HEK293 (cell line): Measurements from ENCODE around the gene LNP1.

ENCODE experiments used
- CTCF ChIA-PET: fragments of 350-600 bp; formaldehyde crosslinking; extraction: SDS; loops from one replicate; lab custom pipeline; 2021; ENCODE audit warnings: antibody characterized with exemption; lab: Yijun Ruan, JAX
- POLR2A ChIA-PET: fragments of 300-600 bp; formaldehyde crosslinking; extraction: SDS; loops from one replicate; lab custom pipeline; 2020; ENCODE audit warnings: antibody characterized with exemption, inconsistent platforms; lab: Yijun Ruan, JAX
- H3K27ac ChIP-seq: fragments of 200-500 bp; sonication (Bioruptor generic); 2 replicates; pipeline ENCODE4 v1.5.1; 2014; ENCODE audit warnings: low read depth, low read length, control low read depth, inconsistent platforms; ENCODE audit errors: extremely low read depth
- H3K36me3 ChIP-seq, 2 experiments: fragments of 200-500 bp in 1 of 2; sonication (Bioruptor generic) in 1 of 2; 1 replicate in 1 of 2; 2 replicates in 1 of 2; pipeline ENCODE4 v1.5.1; 2014 to 2017; ENCODE audit warnings: inconsistent platforms in 2 of 2, low read length in 2 of 2; ENCODE audit not compliant: control insufficient read depth in 2 of 2, insufficient read depth in 1 of 2
- H3K4me1 ChIP-seq: fragments of 200-500 bp; sonication (Bioruptor generic); 2 replicates; pipeline ENCODE4 v1.5.1; 2014; ENCODE audit warnings: mild to moderate bottlenecking, low read length, inconsistent platforms; ENCODE audit not compliant: control insufficient read depth, insufficient read depth
- H3K4me3 ChIP-seq: 2 replicates; pipeline ENCODE4 v1.5.1; 2011; ENCODE audit warnings: low read depth, mild to moderate bottlenecking, control low read depth, low read length, moderate library complexity
- H3K9me3 ChIP-seq: fragments of 200-500 bp; sonication (Bioruptor generic); 2 replicates; pipeline ENCODE4 v1.5.1; 2014; ENCODE audit warnings: low read depth, low read length, inconsistent platforms; ENCODE audit not compliant: control insufficient read depth, insufficient read depth
- AEBP2 ChIP-seq: fragments of 450-650 bp; formaldehyde crosslinking; IDR thresholded peaks from 2 replicates; pipeline ENCODE4 v1.5.1; 2016; ENCODE audit warnings: missing biosample characterization, missing genetic modification characterization, borderline replicate concordance
- GLI4 ChIP-seq: fragments of 450-650 bp; formaldehyde crosslinking; IDR thresholded peaks from 2 replicates; pipeline ENCODE4 v1.5.1; 2016; ENCODE audit warnings: missing biosample characterization, missing genetic modification characterization
- HOXD13 ChIP-seq: sonication (generic); formaldehyde crosslinking; IDR thresholded peaks from 2 replicates; pipeline ENCODE4 v1.8.0; 2022; ENCODE audit warnings: missing genetic modification reagents, borderline replicate concordance
- PBX3 ChIP-seq: sonication (generic); formaldehyde crosslinking; IDR thresholded peaks from 2 replicates; pipeline ENCODE4 v1.8.1; 2022; ENCODE audit warnings: mild to moderate bottlenecking, moderate library complexity, missing genetic modification reagents
- PRDM4 ChIP-seq: fragments of 450-650 bp; formaldehyde crosslinking; IDR thresholded peaks from 2 replicates; pipeline ENCODE4 v1.5.1; 2017; ENCODE audit warnings: missing biosample characterization, missing genetic modification characterization
- RBAK ChIP-seq: fragments of 450-650 bp; formaldehyde crosslinking; IDR thresholded peaks from 2 replicates; pipeline ENCODE4 v1.5.1; 2016; ENCODE audit warnings: missing biosample characterization, missing genetic modification characterization
- REST ChIP-seq: fragments of 450-650 bp; formaldehyde crosslinking; IDR thresholded peaks from 2 replicates; pipeline ENCODE4 v1.5.1; 2016; ENCODE audit warnings: missing biosample characterization, missing genetic modification characterization
- WT1 ChIP-seq: fragments of 450-650 bp; formaldehyde crosslinking; IDR thresholded peaks from 2 replicates; pipeline ENCODE4 v1.5.1; 2016; ENCODE audit warnings: missing biosample characterization, missing genetic modification characterization
- YY1 ChIP-seq: fragments of 450-650 bp; formaldehyde crosslinking; IDR thresholded peaks from 2 replicates; pipeline ENCODE4 v1.5.1; 2018; ENCODE audit warnings: missing biosample characterization, missing genetic modification characterization
- ZBTB20 ChIP-seq: fragments of 450-650 bp; formaldehyde crosslinking; IDR thresholded peaks from 2 replicates; pipeline ENCODE4 v1.5.1; 2016; ENCODE audit warnings: missing biosample characterization, missing genetic modification characterization
- ZFHX2 ChIP-seq: fragments of 450-650 bp; formaldehyde crosslinking; conservative IDR thresholded peaks from 2 replicates; pipeline ENCODE4 v1.5.1; 2016; ENCODE audit warnings: missing biosample characterization, missing genetic modification characterization
- ZNF416 ChIP-seq: fragments of 450-650 bp; formaldehyde crosslinking; IDR thresholded peaks from 2 replicates; pipeline ENCODE4 v1.5.1; 2016; ENCODE audit warnings: missing biosample characterization, missing genetic modification characterization
- ZNF426 ChIP-seq: fragments of 450-650 bp; formaldehyde crosslinking; IDR thresholded peaks from 2 replicates; pipeline ENCODE4 v1.5.1; 2017; ENCODE audit warnings: missing biosample characterization, missing genetic modification characterization, mild to moderate bottlenecking, inconsistent platforms, moderate library complexity
- ZNF449 ChIP-seq: fragments of 450-650 bp; formaldehyde crosslinking; IDR thresholded peaks from 2 replicates; pipeline ENCODE4 v1.5.1; 2017; ENCODE audit warnings: missing biosample characterization, mild to moderate bottlenecking, missing genetic modification characterization, moderate library complexity
- ZNF48 ChIP-seq: fragments of 450-650 bp; formaldehyde crosslinking; IDR thresholded peaks from 2 replicates; pipeline ENCODE4 v1.5.1; 2016; ENCODE audit warnings: missing biosample characterization, missing genetic modification characterization
- ZNF529 ChIP-seq: fragments of 450-650 bp; formaldehyde crosslinking; IDR thresholded peaks from 2 replicates; pipeline ENCODE4 v1.5.1; 2017; ENCODE audit warnings: missing genetic modification characterization, missing biosample characterization; ENCODE audit not compliant: insufficient replicate concordance
- ZNF544 ChIP-seq: fragments of 450-650 bp; formaldehyde crosslinking; IDR thresholded peaks from 2 replicates; pipeline ENCODE4 v1.5.0; 2017; ENCODE audit warnings: missing biosample characterization, missing genetic modification characterization
- ZNF560 ChIP-seq: fragments of 450-650 bp; formaldehyde crosslinking; IDR thresholded peaks from 2 replicates; pipeline ENCODE4 v1.5.1; 2017; ENCODE audit warnings: missing biosample characterization, missing genetic modification characterization, borderline replicate concordance
- ZNF626 ChIP-seq: fragments of 450-650 bp; sonication (Bioruptor Pico); formaldehyde crosslinking; IDR thresholded peaks from 2 replicates; pipeline ENCODE4 v1.5.1; 2018; ENCODE audit warnings: missing biosample characterization, missing genetic modification characterization, inconsistent platforms
- ZNF654 ChIP-seq: fragments of 450-650 bp; formaldehyde crosslinking; IDR thresholded peaks from 2 replicates; pipeline ENCODE4 v1.5.1; 2016; ENCODE audit warnings: low read depth, missing biosample characterization, missing genetic modification characterization
- ZNF677 ChIP-seq: fragments of 450-650 bp; IDR thresholded peaks from 2 replicates; pipeline ENCODE4 v1.5.0; 2018; ENCODE audit warnings: missing biosample characterization, mild to moderate bottlenecking, missing genetic modification characterization, moderate library complexity
- ZNF707 ChIP-seq: fragments of 450-650 bp; formaldehyde crosslinking; IDR thresholded peaks from 2 replicates; pipeline ENCODE4 v1.5.1; 2016; ENCODE audit warnings: missing biosample characterization, missing genetic modification characterization
- ZNF777 ChIP-seq: fragments of 450-650 bp; formaldehyde crosslinking; IDR thresholded peaks from 2 replicates; pipeline ENCODE4 v1.5.1; 2017; ENCODE audit warnings: missing biosample characterization, missing genetic modification characterization, borderline replicate concordance
- ZNF791 ChIP-seq: fragments of 450-650 bp; formaldehyde crosslinking; IDR thresholded peaks from 2 replicates; pipeline ENCODE4 v1.5.1; 2016; ENCODE audit warnings: missing biosample characterization, missing genetic modification characterization
- ZNF837 ChIP-seq: fragments of 450-650 bp; formaldehyde crosslinking; IDR thresholded peaks from 2 replicates; pipeline ENCODE4 v1.5.1; 2016; ENCODE audit warnings: missing biosample characterization, missing genetic modification characterization

LNP1 gene

GRCh38 chr3:100412912-100413590 lies 11.7 kb downstream of the LNP1 start:
- no peaks in the 10 kb centered on the region for H3K9me3 ChIP-seq
- CTCF ChIA-PET, result no interaction called here
- POLR2A ChIA-PET, result no interaction called here
- TF ChIP-seq RBAK (tag by site-specific recombination) (no peak), ZNF529 (tag by site-specific recombination) (no peak), AEBP2 (tag by site-specific recombination) (no peak), ZNF791 (no peak), ZNF707 (tag by site-specific recombination) (no peak), HOXD13 (CRISPR knock-in tag) (no peak), ZFHX2 (tag by site-specific recombination) (no peak), PRDM4 (tag by site-specific recombination) (no peak), WT1 (tag by site-specific recombination) (no peak), ZNF426 (tag by site-specific recombination) (no peak), ZNF449 (no peak), ZNF416 (tag by site-specific recombination) (no peak), ZNF654 (tag by site-specific recombination) (no peak), PBX3 (CRISPR knock-in tag) (no peak), ZNF626 (tag by site-specific recombination) (no peak), ZBTB20 (tag by site-specific recombination) (no peak)
- TF ChIP-seq, all 188 proteins: peak for 0
- Histone ChIP-seq H3K4me3 (no peak overlapping the region), H3K27ac (no peak overlapping the region), H3K36me3 (peaks cover 0 to 4% of the 10 kb centered on the region in 2 experiments; a peak in 1 of 3 replicates), H3K4me1 (no peaks in the 10 kb centered on the region)

GRCh38 chr3:100413613-100414012 lies 12.3 kb downstream of the LNP1 start:
- ChIA-PET POLR2A (no interaction called here), CTCF (no interaction called here)
- Histone ChIP-seq H3K9me3 (no peaks in the 10 kb centered on the region), H3K36me3 (peaks cover 0 to 4% of the 10 kb centered on the region in 2 experiments; a peak in 1 of 3 replicates), H3K4me3 (no peak overlapping the region), H3K27ac (no peak overlapping the region), H3K4me1 (no peaks in the 10 kb centered on the region)
- TF ChIP-seq GLI4 (tag by site-specific recombination) (no peak), ZNF707 (tag by site-specific recombination) (no peak), ZFHX2 (tag by site-specific recombination) (no peak), ZNF837 (tag by site-specific recombination) (no peak), ZNF677 (no peak), HOXD13 (CRISPR knock-in tag) (no peak), YY1 (no peak), REST (tag by site-specific recombination) (no peak), ZNF48 (tag by site-specific recombination) (no peak), ZNF777 (tag by site-specific recombination) (no peak), ZNF560 (tag by site-specific recombination) (no peak), ZNF544 (tag by site-specific recombination) (no peak)
